K562 (cell line): Measurements from ENCODE around the gene USP38. TPM values are rescaled to one million over a fixed set of nuclear protein-coding genes. Genes with fewer than 3 reads are reported as not detected.

Source experiments
- BMI1 ChIP-seq: fragments of 150-350 bp; IDR thresholded peaks from 2 replicates; pipeline ENCODE4 v1.6.1; 2014; ENCODE audit warnings: low read length
- CBX8 ChIP-seq: fragments of 200-600 bp; sonication (generic); IDR thresholded peaks from 2 replicates; pipeline ENCODE4 v1.6.1; 2012; ENCODE audit warnings: borderline replicate concordance, mixed run types, low read depth, mild to moderate bottlenecking, moderate library complexity, mixed read lengths, low read length, control low read depth, inconsistent platforms; ENCODE audit not compliant: poor library complexity, severe bottlenecking; ENCODE audit errors: extremely low read depth
- CSDE1 ChIP-seq, 2 experiments: fragments of 450-650 bp; IDR thresholded peaks; 2 replicates each; pipeline ENCODE4 v1.6.1; 2016; ENCODE audit warnings: mild to moderate bottlenecking in 1 of 2
- CTBP1 ChIP-seq: fragments of 450-650 bp; IDR thresholded peaks from 2 replicates; pipeline ENCODE4 v1.6.1; 2016; ENCODE audit warnings: borderline replicate concordance
- DIDO1 ChIP-seq: fragments of 450-650 bp; IDR thresholded peaks from 2 replicates; pipeline ENCODE4 v1.6.1; 2016; ENCODE audit warnings: low read depth, missing biosample characterization, missing genetic modification characterization
- FIP1L1 ChIP-seq: fragments of 200-400 bp; formaldehyde crosslinking; IDR thresholded peaks from 2 replicates; pipeline ENCODE4 v1.6.1; 2018; ENCODE audit warnings: mild to moderate bottlenecking, low read depth, low read length; ENCODE audit not compliant: poor library complexity, severe bottlenecking
- GATAD2A ChIP-seq: fragments of 450-650 bp; IDR thresholded peaks from 2 replicates; pipeline ENCODE4 v1.6.1; 2017
- JUND ChIP-seq, 2 experiments: IDR thresholded peaks; 2 replicates in 1 of 2; 3 replicates in 1 of 2; pipeline ENCODE4 v1.6.1; 2011; ENCODE audit warnings: borderline replicate concordance in 2 of 2, low read depth in 2 of 2, low read length in 2 of 2, improper control_type of control experiment in 1 of 2, missing biosample characterization in 1 of 2, missing genetic modification characterization in 1 of 2, missing genetic modification reagents in 1 of 2
- L3MBTL2 ChIP-seq: fragments of 450-650 bp; IDR thresholded peaks from 2 replicates; pipeline ENCODE4 v1.6.1; 2016; ENCODE audit warnings: mild to moderate bottlenecking, moderate library complexity
- MLX ChIP-seq, 2 experiments: fragments of 450-650 bp in 1 of 2; sonication (generic) in 1 of 2; formaldehyde crosslinking; conservative IDR thresholded peaks; 2 replicates each; pipeline versions ENCODE4 v1.4.0 to v1.8.1; 2020 to 2022; ENCODE audit warnings: mild to moderate bottlenecking in 1 of 2, missing genetic modification reagents in 1 of 2
- NR1H2 ChIP-seq: sonication (generic); formaldehyde crosslinking; IDR thresholded peaks from 2 replicates; pipeline ENCODE4 v1.4.0; 2020; ENCODE audit warnings: mild to moderate bottlenecking, missing genetic modification reagents
- NR2C2 ChIP-seq, 2 experiments: fragments of 200-800 bp in 1 of 2; sonication (Bioruptor generic) in 1 of 2; sonication (generic) in 1 of 2; formaldehyde crosslinking in 1 of 2; IDR thresholded peaks; 2 replicates each; pipeline versions ENCODE4 v1.6.1 to v1.8.0; 2016 to 2022; ENCODE audit warnings: mild to moderate bottlenecking in 1 of 2, missing compliant biosample characterization in 1 of 2, missing genetic modification characterization in 1 of 2, missing genetic modification reagents in 1 of 2
- PHF20 ChIP-seq: fragments of 450-650 bp; IDR thresholded peaks from 2 replicates; pipeline ENCODE4 v1.6.1; 2018; ENCODE audit not compliant: partially characterized antibody
- U2AF1 ChIP-seq: fragments of 200-400 bp; formaldehyde crosslinking; optimal IDR thresholded peaks from 2 replicates; pipeline ENCODE3; 2017; ENCODE audit warnings: mild to moderate bottlenecking, low read depth, low read length, moderate library complexity
- ZNF277 ChIP-seq: fragments of 250-450 bp; sonication (Bioruptor Pico); IDR thresholded peaks from 2 replicates; pipeline ENCODE4 v1.8.0; 2022; ENCODE audit warnings: inconsistent platforms, mild to moderate bottlenecking, moderate library complexity, borderline replicate concordance
- ZNF57 ChIP-seq: fragments of 450-650 bp; formaldehyde crosslinking; IDR thresholded peaks from 2 replicates; pipeline ENCODE4 v1.4.0; 2020; ENCODE audit warnings: mild to moderate bottlenecking, moderate library complexity
- ZNF639 ChIP-seq, 2 experiments: fragments of 200-800 bp in 1 of 2; sonication (Bioruptor generic) in 1 of 2; sonication (generic) in 1 of 2; formaldehyde crosslinking in 1 of 2; IDR thresholded peaks in 1 of 2; conservative IDR thresholded peaks in 1 of 2; 2 replicates each; pipeline versions ENCODE4 v1.5.0 to v1.6.1; 2016 to 2020; ENCODE audit warnings: missing compliant biosample characterization in 1 of 2, missing genetic modification characterization in 1 of 2, missing genetic modification reagents in 1 of 2
- polyA plus RNA-seq, 8 experiments: library from polyadenylated mRNA; depleted of rRNA in 4 of 8; stranded (reverse) in 5 of 8; unstranded in 3 of 8; fragments of >200 nt; fragmentation: Nextera tagmentation in 2 of 8; fragmentation: Illumina TruSeq in 1 of 8; extraction: Ambion mirVana in 2 of 8; extraction: Trizol in 1 of 8; gene quantifications; 2 replicates each; pipeline versions ENCODE4 v1.2.1 to v1.2.3, GENCODE V29; 2011 to 2014; ENCODE audit warnings: inconsistent platforms in 1 of 8, missing spikeins in 1 of 8
- total RNA-seq, 7 experiments: library from RNA; depleted of rRNA in 6 of 7; stranded (reverse); fragments of >200 nt in 6 of 7; fragmentation: Illumina TruSeq in 2 of 7; extraction: Trizol in 2 of 7; gene quantifications; 2 replicates each; pipeline versions ENCODE4 v1.2.1 to v1.2.3, GENCODE V29; 2011 to 2021; ENCODE audit warnings: low replicate concordance in 1 of 7
- TF ChIP-seq, protein P1 (sequence below): fragments of 450-650 bp; formaldehyde crosslinking; IDR thresholded peaks from 2 replicates; pipeline ENCODE4 v1.4.0; 2020; ENCODE audit warnings: mild to moderate bottlenecking, mixed read lengths
- TF ChIP-seq, protein P2 (sequence below), 2 experiments: fragments of 250-450 bp in 1 of 2; fragments of 450-650 bp in 1 of 2; sonication (Bioruptor Pico) in 1 of 2; IDR thresholded peaks; 2 replicates each; pipeline versions ENCODE4 v1.6.1 to v1.8.0; 2016 to 2021; ENCODE audit warnings: mild to moderate bottlenecking in 2 of 2, moderate library complexity in 2 of 2, missing compliant biosample characterization in 1 of 2, missing genetic modification characterization in 1 of 2

USP38 gene
- total and polyA plus RNA-seq, 9 of the 15 experiments (the other 6 are each of a cell fraction or from before 2014, with no cell fraction given), result 4.2 to 20.6 (median 11.2) TPM

DNA sequence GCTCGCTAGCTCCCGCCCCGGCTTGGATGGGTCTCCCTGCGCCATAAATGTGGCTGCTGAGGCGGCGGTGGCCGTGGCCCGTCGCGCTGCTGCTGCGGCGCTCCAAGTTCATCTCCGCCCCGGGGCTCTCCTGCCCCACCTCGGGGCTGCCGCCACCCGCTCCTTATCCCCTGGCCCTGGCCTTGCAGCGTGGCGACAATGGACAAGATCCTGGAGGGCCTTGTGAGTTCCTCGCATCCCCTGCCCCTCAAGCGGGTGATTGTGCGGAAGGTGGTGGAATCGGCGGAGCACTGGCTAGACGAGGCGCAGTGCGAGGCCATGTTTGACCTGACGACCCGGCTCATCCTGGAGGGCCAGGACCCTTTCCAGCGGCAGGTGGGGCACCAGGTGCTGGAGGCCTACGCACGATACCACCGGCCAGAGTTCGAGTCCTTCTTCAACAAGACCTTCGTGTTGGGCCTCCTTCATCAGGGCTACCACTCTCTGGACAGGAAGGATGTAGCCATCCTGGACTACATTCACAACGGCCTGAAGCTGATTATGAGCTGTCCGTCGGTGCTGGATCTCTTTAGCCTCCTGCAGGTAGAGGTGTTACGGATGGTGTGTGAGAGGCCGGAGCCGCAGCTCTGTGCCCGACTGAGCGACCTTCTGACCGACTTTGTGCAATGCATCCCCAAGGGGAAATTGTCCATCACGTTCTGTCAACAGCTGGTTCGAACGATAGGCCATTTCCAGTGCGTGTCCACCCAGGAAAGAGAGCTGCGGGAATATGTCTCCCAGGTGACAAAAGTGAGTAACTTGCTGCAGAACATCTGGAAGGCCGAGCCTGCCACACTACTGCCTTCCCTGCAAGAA is 763 bp downstream of the USP38 start (continued):
- TF ChIP-seq FIP1L1 (peak; percentile 27), MLX (CRISPR knock-in tag; conservative IDR thresholded peaks at IDR 0.05) (no peak), JUND (IDR thresholded peaks at IDR 0.05; ENCODE audit: borderline replicate concordance, low read depth, low read length) (no peak), JUND (tag; IDR thresholded peaks at IDR 0.05; ENCODE audit: borderline replicate concordance, low read depth, low read length) (no peak), CBX8 (no peak), NR1H2 (CRISPR knock-in tag) (peak; percentile 45; the same call in 1 of the 2 replicates), ZNF277 (no peak), ZNF57 (no peak), CTBP1 (peak; percentile 23; the same call in 1 of the 2 replicates), U2AF1 (no peak), BMI1 (no peak), NR2C2 (CRISPR knock-in tag; IDR thresholded peaks at IDR 0.05) (no peak), NR2C2 (tag; IDR thresholded peaks at IDR 0.05) (peak; percentile 7; the same call in 1 of the 2 replicates), ZNF639 (CRISPR knock-in tag; conservative IDR thresholded peaks at IDR 0.05 in 1 of 2, IDR thresholded peaks at IDR 0.05 in 1 of 2) (no peak), PHF20 (peak; percentile 1), GATAD2A (no peak), L3MBTL2 (peak; percentile 18; the same call in 1 of the 2 replicates), DIDO1 (tag) (no peak), CSDE1 (IDR thresholded peaks at IDR 0.05) (no peak)
- TF ChIP-seq, protein P1, sequence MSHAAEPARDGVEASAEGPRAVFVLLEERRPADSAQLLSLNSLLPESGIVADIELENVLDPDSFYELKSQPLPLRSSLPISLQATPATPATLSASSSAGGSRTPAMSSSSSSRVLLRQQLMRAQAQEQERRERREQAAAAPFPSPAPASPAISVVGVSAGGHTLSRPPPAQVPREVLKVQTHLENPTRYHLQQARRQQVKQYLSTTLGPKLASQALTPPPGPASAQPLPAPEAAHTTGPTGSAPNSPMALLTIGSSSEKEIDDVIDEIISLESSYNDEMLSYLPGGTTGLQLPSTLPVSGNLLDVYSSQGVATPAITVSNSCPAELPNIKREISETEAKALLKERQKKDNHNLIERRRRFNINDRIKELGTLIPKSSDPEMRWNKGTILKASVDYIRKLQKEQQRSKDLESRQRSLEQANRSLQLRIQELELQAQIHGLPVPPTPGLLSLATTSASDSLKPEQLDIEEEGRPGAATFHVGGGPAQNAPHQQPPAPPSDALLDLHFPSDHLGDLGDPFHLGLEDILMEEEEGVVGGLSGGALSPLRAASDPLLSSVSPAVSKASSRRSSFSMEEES (CRISPR knock-in tag), result no peak
- TF ChIP-seq, protein P2, sequence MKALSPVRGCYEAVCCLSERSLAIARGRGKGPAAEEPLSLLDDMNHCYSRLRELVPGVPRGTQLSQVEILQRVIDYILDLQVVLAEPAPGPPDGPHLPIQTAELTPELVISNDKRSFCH (CRISPR knock-in tag; IDR thresholded peaks at IDR 0.05), result no peak
- TF ChIP-seq, protein P2 (tag; IDR thresholded peaks at IDR 0.05), result no peak
